K562 (cell line): ENCODE data around the gene PCDHB6. TPM values are rescaled to one million over a fixed set of nuclear protein-coding genes. Genes with fewer than 3 reads are reported as not detected.

ENCODE experiments used
- polyA plus RNA-seq, 8 experiments: library from polyadenylated mRNA; depleted of rRNA in 4 of 8; stranded (reverse) in 5 of 8; unstranded in 3 of 8; fragments of >200 nt; fragmentation: Nextera tagmentation in 2 of 8; fragmentation: Illumina TruSeq in 1 of 8; extraction: Ambion mirVana in 2 of 8; extraction: Trizol in 1 of 8; gene quantifications; 2 replicates each; pipeline versions ENCODE4 v1.2.1 to v1.2.3, GENCODE V29; 2011 to 2014; ENCODE audit warnings: inconsistent platforms in 1 of 8, missing spikeins in 1 of 8
- total RNA-seq, 7 experiments: library from RNA; depleted of rRNA in 6 of 7; stranded (reverse); fragments of >200 nt in 6 of 7; fragmentation: Illumina TruSeq in 2 of 7; extraction: Trizol in 2 of 7; gene quantifications; 2 replicates each; pipeline versions ENCODE4 v1.2.1 to v1.2.3, GENCODE V29; 2011 to 2021; ENCODE audit warnings: low replicate concordance in 1 of 7

PCDHB6 gene
- total and polyA plus RNA-seq, 9 of the 15 experiments (the other 6 are each of a cell fraction or from before 2014, with no cell fraction given): not detected

Other genes with a start within 250 kb of the PCDHB6 start
Only the 7 nearest of the 32 such genes appear.
- gene PCDHB4, start 28.2 kb upstream of the PCDHB6 start, total RNA-seq (2014; rRNA removed): not detected in 2 replicates
- not detected in 2 replicates for gene PCDHB4, start 28.2 kb upstream of the PCDHB6 start, total RNA-seq (2014; rRNA removed; fragmentation: Illumina TruSeq; extraction: Trizol)
- gene PCDHB4, start 28.2 kb upstream of the PCDHB6 start, total RNA-seq (2015; rRNA removed; fragmentation: Illumina TruSeq; extraction: Trizol): not detected in 2 replicates
- not detected in 2 replicates for gene PCDHB4, start 28.2 kb upstream of the PCDHB6 start, total RNA-seq (2021)
- gene PCDHB4, start 28.2 kb upstream of the PCDHB6 start, polyA plus RNA-seq (2011; rRNA removed): not detected in 2 replicates
- not detected in 2 replicates for gene PCDHB4, start 28.2 kb upstream of the PCDHB6 start, polyA plus RNA-seq (2014; fragmentation: Illumina TruSeq; extraction: Trizol)
- not detected for gene PCDHB4, start 28.2 kb upstream of the PCDHB6 start, polyA plus RNA-seq (2014; fragmentation: Nextera tagmentation; extraction: Ambion mirVana)
- gene PCDHB4, start 28.2 kb upstream of the PCDHB6 start, polyA plus RNA-seq (2014; rRNA removed): not detected in 2 replicates
- 0.29 TPM in 1 of 2 replicates, not detected in the other for gene PCDHB5, start 14.9 kb upstream of the PCDHB6 start, total RNA-seq (2014; rRNA removed)
- not detected in 2 replicates for gene PCDHB5, start 14.9 kb upstream of the PCDHB6 start, total RNA-seq (2014; rRNA removed; fragmentation: Illumina TruSeq; extraction: Trizol)
- not detected in 2 replicates for gene PCDHB5, start 14.9 kb upstream of the PCDHB6 start, total RNA-seq (2015; rRNA removed; fragmentation: Illumina TruSeq; extraction: Trizol)
- gene PCDHB5, start 14.9 kb upstream of the PCDHB6 start, total RNA-seq (2021): not detected in 2 replicates
- not detected in 2 replicates for gene PCDHB5, start 14.9 kb upstream of the PCDHB6 start, polyA plus RNA-seq (2011; rRNA removed)
- not detected in 2 replicates for gene PCDHB5, start 14.9 kb upstream of the PCDHB6 start, polyA plus RNA-seq (2014; fragmentation: Illumina TruSeq; extraction: Trizol)
- not detected for gene PCDHB5, start 14.9 kb upstream of the PCDHB6 start, polyA plus RNA-seq (2014; fragmentation: Nextera tagmentation; extraction: Ambion mirVana)
- not detected in 2 replicates for gene PCDHB5, start 14.9 kb upstream of the PCDHB6 start, polyA plus RNA-seq (2014; rRNA removed)
- gene PCDHB7, start 22.6 kb downstream of the PCDHB6 start, total RNA-seq (2014; rRNA removed): not detected in 2 replicates
- gene PCDHB7, start 22.6 kb downstream of the PCDHB6 start, total RNA-seq (2014; rRNA removed; fragmentation: Illumina TruSeq; extraction: Trizol): not detected in 2 replicates
- gene PCDHB7, start 22.6 kb downstream of the PCDHB6 start, total RNA-seq (2015; rRNA removed; fragmentation: Illumina TruSeq; extraction: Trizol): not detected in 2 replicates
- not detected in 2 replicates for gene PCDHB7, start 22.6 kb downstream of the PCDHB6 start, total RNA-seq (2021)
- not detected in 2 replicates for gene PCDHB7, start 22.6 kb downstream of the PCDHB6 start, polyA plus RNA-seq (2011; rRNA removed)
- not detected in 2 replicates for gene PCDHB7, start 22.6 kb downstream of the PCDHB6 start, polyA plus RNA-seq (2014; fragmentation: Illumina TruSeq; extraction: Trizol)
- not detected for gene PCDHB7, start 22.6 kb downstream of the PCDHB6 start, polyA plus RNA-seq (2014; fragmentation: Nextera tagmentation; extraction: Ambion mirVana)
- not detected in 2 replicates for gene PCDHB7, start 22.6 kb downstream of the PCDHB6 start, polyA plus RNA-seq (2014; rRNA removed)
- gene PCDHB8, start 27.7 kb downstream of the PCDHB6 start, total RNA-seq (2014; rRNA removed): not detected in 2 replicates
- not detected in 2 replicates for gene PCDHB8, start 27.7 kb downstream of the PCDHB6 start, total RNA-seq (2014; rRNA removed; fragmentation: Illumina TruSeq; extraction: Trizol)
- gene PCDHB8, start 27.7 kb downstream of the PCDHB6 start, total RNA-seq (2015; rRNA removed; fragmentation: Illumina TruSeq; extraction: Trizol): not detected in 2 replicates
- gene PCDHB8, start 27.7 kb downstream of the PCDHB6 start, total RNA-seq (2021): not detected in 2 replicates
- gene PCDHB8, start 27.7 kb downstream of the PCDHB6 start, polyA plus RNA-seq (2011; rRNA removed): not detected in 2 replicates
- gene PCDHB8, start 27.7 kb downstream of the PCDHB6 start, polyA plus RNA-seq (2014; fragmentation: Illumina TruSeq; extraction: Trizol): not detected in 2 replicates
- gene PCDHB8, start 27.7 kb downstream of the PCDHB6 start, polyA plus RNA-seq (2014; fragmentation: Nextera tagmentation; extraction: Ambion mirVana): not detected
- gene PCDHB8, start 27.7 kb downstream of the PCDHB6 start, polyA plus RNA-seq (2014; rRNA removed): not detected in 2 replicates
- gene PCDHB16, start 32.3 kb downstream of the PCDHB6 start, total RNA-seq (2014; rRNA removed): not detected in 2 replicates
- gene PCDHB16, start 32.3 kb downstream of the PCDHB6 start, total RNA-seq (2014; rRNA removed; fragmentation: Illumina TruSeq; extraction: Trizol): not detected in 2 replicates
- gene PCDHB16, start 32.3 kb downstream of the PCDHB6 start, total RNA-seq (2015; rRNA removed; fragmentation: Illumina TruSeq; extraction: Trizol): not detected in 2 replicates
- not detected in 2 replicates for gene PCDHB16, start 32.3 kb downstream of the PCDHB6 start, total RNA-seq (2021)
- gene PCDHB16, start 32.3 kb downstream of the PCDHB6 start, polyA plus RNA-seq (2011; rRNA removed): not detected in 2 replicates
- not detected in 2 replicates for gene PCDHB16, start 32.3 kb downstream of the PCDHB6 start, polyA plus RNA-seq (2014; fragmentation: Illumina TruSeq; extraction: Trizol)
- gene PCDHB16, start 32.3 kb downstream of the PCDHB6 start, polyA plus RNA-seq (2014; fragmentation: Nextera tagmentation; extraction: Ambion mirVana): not detected
- gene PCDHB16, start 32.3 kb downstream of the PCDHB6 start, polyA plus RNA-seq (2014; rRNA removed): 0.05 TPM in 1 of 2 replicates, not detected in the other
- not detected in 2 replicates for gene PCDHB9, start 37.1 kb downstream of the PCDHB6 start, total RNA-seq (2014; rRNA removed)
- not detected in 2 replicates for gene PCDHB9, start 37.1 kb downstream of the PCDHB6 start, total RNA-seq (2014; rRNA removed; fragmentation: Illumina TruSeq; extraction: Trizol)
- not detected in 2 replicates for gene PCDHB9, start 37.1 kb downstream of the PCDHB6 start, total RNA-seq (2015; rRNA removed; fragmentation: Illumina TruSeq; extraction: Trizol)
- gene PCDHB9, start 37.1 kb downstream of the PCDHB6 start, total RNA-seq (2021): not detected in 2 replicates
- not detected in 2 replicates for gene PCDHB9, start 37.1 kb downstream of the PCDHB6 start, polyA plus RNA-seq (2011; rRNA removed)
- not detected in 2 replicates for gene PCDHB9, start 37.1 kb downstream of the PCDHB6 start, polyA plus RNA-seq (2014; fragmentation: Illumina TruSeq; extraction: Trizol)
- not detected for gene PCDHB9, start 37.1 kb downstream of the PCDHB6 start, polyA plus RNA-seq (2014; fragmentation: Nextera tagmentation; extraction: Ambion mirVana)
- gene PCDHB9, start 37.1 kb downstream of the PCDHB6 start, polyA plus RNA-seq (2014; rRNA removed): not detected in 2 replicates
- gene PCDHB10, start 42.3 kb downstream of the PCDHB6 start, total RNA-seq (2014; rRNA removed): not detected in 2 replicates
- not detected in 2 replicates for gene PCDHB10, start 42.3 kb downstream of the PCDHB6 start, total RNA-seq (2014; rRNA removed; fragmentation: Illumina TruSeq; extraction: Trizol)
- not detected in 2 replicates for gene PCDHB10, start 42.3 kb downstream of the PCDHB6 start, total RNA-seq (2015; rRNA removed; fragmentation: Illumina TruSeq; extraction: Trizol)
- gene PCDHB10, start 42.3 kb downstream of the PCDHB6 start, total RNA-seq (2021): not detected in 2 replicates
- gene PCDHB10, start 42.3 kb downstream of the PCDHB6 start, polyA plus RNA-seq (2011; rRNA removed): not detected in 2 replicates
- gene PCDHB10, start 42.3 kb downstream of the PCDHB6 start, polyA plus RNA-seq (2014; fragmentation: Illumina TruSeq; extraction: Trizol): not detected in 2 replicates
- not detected for gene PCDHB10, start 42.3 kb downstream of the PCDHB6 start, polyA plus RNA-seq (2014; fragmentation: Nextera tagmentation; extraction: Ambion mirVana)
- gene PCDHB10, start 42.3 kb downstream of the PCDHB6 start, polyA plus RNA-seq (2014; rRNA removed): not detected in 2 replicates